Skeletal muscle tissue (tissue), 4 donors: ENCODE data around the gene ORAI2. TPM values are rescaled to one million over a fixed set of nuclear protein-coding genes. Genes with fewer than 3 reads are reported as not detected.
A peak's percentile ranks its signal among the peaks of the same experiment; 100 is the strongest.

Experiments
- H3K27ac ChIP-seq: one replicate; pipeline ENCODE4 v1.7.0; 2013; ENCODE audit warnings: mild to moderate bottlenecking, low read depth, low read length, inconsistent platforms
- H3K27me3 ChIP-seq, 3 donors: one replicate each; pipeline ENCODE4 v1.7.0; 2013; ENCODE audit warnings: low read length in 3 of 3; ENCODE audit not compliant: control insufficient read depth in 3 of 3, insufficient read depth in 3 of 3
- H3K36me3 ChIP-seq, 3 donors: one replicate each; pipeline ENCODE4 v1.7.0; 2013; ENCODE audit warnings: low read length in 3 of 3; ENCODE audit not compliant: control insufficient read depth in 3 of 3, insufficient read depth in 3 of 3
- H3K4me1 ChIP-seq, 3 donors: one replicate each; pipeline ENCODE4 v1.7.0; 2013; ENCODE audit warnings: low read length in 3 of 3, mild to moderate bottlenecking in 3 of 3; ENCODE audit not compliant: control insufficient read depth in 3 of 3, insufficient read depth in 3 of 3
- H3K4me3 ChIP-seq, 3 donors: one replicate each; pipeline ENCODE4 v1.7.0; 2013; ENCODE audit warnings: low read length in 3 of 3
- H3K9ac ChIP-seq, 3 donors: one replicate each; pipeline ENCODE4 v1.7.0; 2013; ENCODE audit warnings: low read length in 3 of 3, mild to moderate bottlenecking in 3 of 3, moderate library complexity in 2 of 3, low read depth in 1 of 3
- H3K9me3 ChIP-seq, 3 donors: one replicate each; pipeline ENCODE4 v1.7.0; 2013; ENCODE audit warnings: low read length in 3 of 3; ENCODE audit not compliant: control insufficient read depth in 3 of 3
- total RNA-seq: library from RNA; depleted of rRNA; stranded (reverse); fragments of >200 nt; gene quantifications from one replicate; pipeline ENCODE4 v1.2.3, GENCODE V29; 2014
- donor health status: Osteomylitis.

Gene ORAI2
- total RNA-seq, 1 donor from 2014 or later: 3.1 TPM

DNA sequence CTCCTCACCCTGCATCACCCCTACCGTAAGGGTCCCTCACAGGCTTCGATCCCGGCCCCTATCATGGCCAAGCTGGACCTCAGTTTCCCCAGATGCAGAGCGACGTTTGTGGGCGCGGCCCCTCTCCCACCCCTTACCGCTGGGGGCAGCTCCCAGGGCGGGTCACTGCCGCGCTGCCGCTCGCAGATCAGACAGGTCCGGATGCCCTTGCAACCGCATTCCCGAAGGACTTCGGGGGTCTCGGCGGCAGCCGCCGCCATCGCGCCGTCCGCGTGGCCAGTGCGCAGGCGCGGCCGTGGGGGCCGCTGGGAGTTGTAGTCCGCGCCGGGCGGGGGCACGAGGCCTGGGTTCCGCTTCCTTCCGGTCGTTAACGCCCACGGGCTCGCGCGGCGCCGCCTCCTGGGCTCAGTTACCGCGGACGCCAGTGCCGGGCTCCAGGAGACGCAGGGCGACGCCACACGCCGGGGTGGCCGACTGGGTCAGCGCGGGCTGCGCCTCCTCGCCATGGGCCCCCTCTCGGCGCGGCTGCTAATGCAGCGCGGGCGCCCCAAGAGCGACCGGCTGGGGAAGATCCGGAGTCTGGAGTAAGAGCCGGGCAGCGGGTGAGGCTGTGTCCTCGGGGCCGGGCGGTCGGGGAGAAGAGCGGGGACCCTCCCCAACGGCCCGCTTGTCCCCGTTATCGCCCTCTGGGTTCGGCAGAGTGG lies 31.4 kb downstream of the ORAI2 start, which contains the start of the genes ALKBH4 and LRWD1:
ALKBH4 (minus strand) TSS at position 287 of the 704 bp plus-strand sequence; CDS start at position 260, 27 bp downstream.
LRWD1 (plus strand) TSS at position 408 of the 704 bp plus-strand sequence; CDS start at position 505, 97 bp downstream.
- H3K27ac ChIP-seq: peak within 1 kb of the TSS; percentile 64
- H3K27me3 ChIP-seq: no peaks in the 10 kb centered on the region
- peaks cover 15 to 26% (median 20%) of the 10 kb centered on the region in 3 donors for H3K4me1 ChIP-seq
- no peaks in the 10 kb centered on the region for H3K9me3 ChIP-seq
- H3K4me3 ChIP-seq: peak within 1 kb of the TSS; percentile 98 to 100 (median 99)
- peak within 1 kb of the TSS; percentile 96 to 99 (median 99) for H3K9ac ChIP-seq
- H3K36me3 ChIP-seq: peaks cover 0 to 7% (median 3%) of the 10 kb centered on the region in 3 donors

DNA sequence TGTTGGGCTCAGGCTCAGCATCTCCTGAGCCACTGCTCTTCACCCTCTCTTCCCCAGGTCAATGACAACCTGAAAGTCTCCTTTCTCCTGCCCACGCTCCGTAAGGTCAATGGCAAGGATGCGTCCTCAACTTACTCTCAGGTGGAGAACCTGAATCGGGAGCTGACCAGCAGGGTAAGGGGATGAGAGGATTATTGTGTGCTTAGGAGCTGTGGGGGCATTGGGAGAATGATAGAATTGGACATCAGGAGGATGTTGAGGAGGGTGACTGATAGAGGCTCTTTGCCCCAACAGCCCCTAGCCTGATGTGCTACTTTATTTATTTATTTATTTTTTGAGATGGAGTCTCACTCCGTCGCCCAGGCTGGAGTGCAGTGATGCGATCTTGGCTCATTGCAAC lies 32.7 kb downstream of the ORAI2 start:
- H3K36me3 ChIP-seq: peaks cover 0 to 7% (median 3%) of the 10 kb centered on the region in 3 donors
- peaks cover 20 to 32% (median 21%) of the 10 kb centered on the region in 3 donors for H3K4me1 ChIP-seq
- peak overlapping the region in 2 of 3 donors; percentile 98 to 99 for H3K4me3 ChIP-seq
- H3K9me3 ChIP-seq: no peaks in the 10 kb centered on the region
- no peaks in the 10 kb centered on the region for H3K27me3 ChIP-seq
- H3K9ac ChIP-seq: peak overlapping the region in 2 of 3 donors; percentile 61 to 96
- no peak overlapping the region for H3K27ac ChIP-seq

DNA sequence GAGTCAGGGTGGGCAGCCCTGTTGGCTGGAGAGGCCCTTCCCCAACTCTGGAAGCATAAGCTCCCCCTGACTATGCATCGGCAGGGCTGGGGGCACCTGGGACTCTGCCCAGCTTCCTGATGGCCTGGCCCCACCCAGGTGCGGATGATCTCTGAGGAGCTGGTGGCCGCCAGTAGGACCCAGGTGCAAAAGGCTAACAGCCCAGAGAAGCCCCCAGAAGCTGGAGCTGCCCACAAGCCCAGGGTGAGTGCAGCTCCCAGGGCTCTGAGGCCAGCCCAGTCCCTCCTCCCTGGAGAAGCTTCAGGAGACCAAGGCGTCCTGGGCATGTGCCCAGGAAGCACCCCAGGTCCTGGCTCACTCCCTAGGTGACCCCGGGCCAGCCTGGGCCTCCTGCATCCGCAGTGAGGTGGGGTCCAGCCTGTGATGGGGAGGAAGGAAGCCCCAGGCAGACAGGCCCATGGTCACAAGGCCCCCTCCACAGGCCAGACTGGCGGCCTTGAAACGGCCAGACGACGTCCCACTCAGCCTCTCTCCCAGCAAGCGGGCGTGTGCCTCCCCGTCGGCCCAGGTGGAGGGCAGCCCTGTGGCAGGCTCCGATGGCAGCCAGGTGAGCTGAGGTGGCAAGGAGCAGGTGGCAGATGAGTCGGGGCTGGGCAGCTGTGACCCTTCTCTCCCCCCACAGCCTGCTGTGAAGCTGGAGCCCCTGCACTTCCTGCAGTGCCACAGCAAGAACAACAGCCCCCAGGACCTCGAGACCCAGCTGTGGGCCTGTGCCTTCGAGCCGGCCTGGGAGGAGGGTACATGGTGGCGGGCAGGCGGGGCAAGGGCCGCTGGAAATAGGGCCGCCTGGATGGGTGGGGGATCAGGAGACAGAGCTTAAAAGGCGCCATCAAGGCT lies 34.5 kb downstream of the ORAI2 start:
- Histone ChIP-seq H3K36me3 (peaks cover 9 to 14% (median 10%) of the 10 kb centered on the region in 3 donors), H3K9ac (no peak overlapping the region), H3K27me3 (no peaks in the 10 kb centered on the region), H3K9me3 (no peaks in the 10 kb centered on the region), H3K4me1 (peaks cover 19 to 32% (median 21%) of the 10 kb centered on the region in 3 donors), H3K4me3 (no peak overlapping the region), H3K27ac (no peak overlapping the region)

DNA sequence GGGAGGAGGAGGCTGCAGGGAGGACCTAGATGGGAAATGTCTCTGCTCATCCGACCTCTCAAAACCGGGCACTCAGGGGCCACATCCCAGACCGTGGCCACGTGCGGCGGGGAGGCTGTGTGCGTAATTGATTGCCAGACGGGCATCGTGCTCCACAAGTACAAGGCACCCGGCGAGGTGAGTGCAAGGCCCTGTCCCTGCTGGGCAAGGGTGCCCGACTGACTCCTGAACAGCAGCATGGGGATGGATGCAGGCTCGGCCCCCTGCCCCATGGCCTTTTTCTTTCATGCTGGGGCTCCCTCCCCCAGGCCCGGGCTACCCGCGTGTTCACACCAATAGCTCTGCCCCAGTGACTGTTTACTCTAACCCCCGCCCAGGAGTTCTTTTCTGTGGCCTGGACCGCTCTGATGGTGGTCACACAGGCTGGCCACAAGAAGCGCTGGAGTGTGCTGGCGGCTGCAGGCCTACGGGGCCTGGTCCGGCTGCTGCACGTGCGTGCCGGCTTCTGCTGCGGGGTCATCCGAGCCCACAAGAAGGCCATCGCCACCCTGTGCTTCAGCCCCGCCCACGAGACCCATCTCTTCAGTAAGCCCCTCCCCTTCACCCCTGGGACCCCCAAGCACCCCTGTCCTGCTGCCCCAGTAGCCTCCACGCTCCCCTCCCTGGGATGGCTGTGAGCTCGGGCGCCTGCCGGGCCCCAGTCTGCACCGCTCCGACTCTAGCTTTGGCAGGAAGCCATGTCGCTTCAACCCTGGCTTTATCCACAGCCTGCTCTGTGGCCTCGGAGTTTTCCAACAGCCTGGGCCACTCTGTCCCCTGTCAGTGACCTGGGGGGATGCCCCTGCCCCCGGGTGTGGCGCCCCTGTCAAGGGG lies 35.3 kb downstream of the ORAI2 start:
- H3K36me3 ChIP-seq: peaks cover 12 to 18% (median 14%) of the 10 kb centered on the region in 3 donors
- no peaks in the 10 kb centered on the region for H3K27me3 ChIP-seq
- peaks cover 14 to 32% (median 18%) of the 10 kb centered on the region in 3 donors for H3K4me1 ChIP-seq
- no peaks in the 10 kb centered on the region for H3K9me3 ChIP-seq
- H3K4me3 ChIP-seq: no peak overlapping the region
- no peak overlapping the region for H3K27ac ChIP-seq
- no peak overlapping the region for H3K9ac ChIP-seq

DNA sequence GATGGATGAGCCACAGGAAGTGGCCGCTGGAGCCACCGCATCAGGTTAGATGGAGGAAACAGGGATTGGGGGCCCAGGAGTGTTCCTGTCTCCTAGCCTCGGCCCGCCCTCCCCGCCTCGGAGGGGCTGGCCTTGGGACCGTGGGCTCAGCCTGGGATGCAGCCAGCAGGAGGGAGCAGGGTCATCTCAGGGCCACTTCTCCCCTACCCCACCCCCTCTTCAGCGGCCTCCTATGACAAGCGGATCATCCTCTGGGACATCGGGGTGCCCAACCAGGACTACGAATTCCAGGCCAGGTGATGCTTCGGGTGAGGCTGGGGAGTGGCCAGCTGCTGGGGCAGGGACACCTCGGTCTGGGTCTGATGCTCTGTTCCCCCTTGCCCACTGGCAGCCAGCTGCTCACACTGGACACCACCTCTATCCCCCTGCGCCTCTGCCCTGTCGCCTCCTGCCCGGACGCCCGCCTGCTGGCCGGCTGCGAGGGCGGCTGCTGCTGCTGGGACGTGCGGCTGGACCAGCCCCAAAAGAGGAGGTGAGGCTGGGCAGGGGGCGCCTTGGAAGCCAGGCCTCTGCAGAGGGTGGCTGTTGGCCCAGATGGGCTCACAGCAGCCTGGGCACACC lies 36.1 kb downstream of the ORAI2 start:
- Histone ChIP-seq H3K27me3 (no peaks in the 10 kb centered on the region), H3K4me3 (no peak overlapping the region), H3K4me1 (peaks cover 7 to 26% (median 13%) of the 10 kb centered on the region in 3 donors), H3K27ac (no peak overlapping the region), H3K9ac (no peak overlapping the region), H3K9me3 (no peaks in the 10 kb centered on the region), H3K36me3 (peaks cover 12 to 18% (median 14%) of the 10 kb centered on the region in 3 donors)

DNA sequence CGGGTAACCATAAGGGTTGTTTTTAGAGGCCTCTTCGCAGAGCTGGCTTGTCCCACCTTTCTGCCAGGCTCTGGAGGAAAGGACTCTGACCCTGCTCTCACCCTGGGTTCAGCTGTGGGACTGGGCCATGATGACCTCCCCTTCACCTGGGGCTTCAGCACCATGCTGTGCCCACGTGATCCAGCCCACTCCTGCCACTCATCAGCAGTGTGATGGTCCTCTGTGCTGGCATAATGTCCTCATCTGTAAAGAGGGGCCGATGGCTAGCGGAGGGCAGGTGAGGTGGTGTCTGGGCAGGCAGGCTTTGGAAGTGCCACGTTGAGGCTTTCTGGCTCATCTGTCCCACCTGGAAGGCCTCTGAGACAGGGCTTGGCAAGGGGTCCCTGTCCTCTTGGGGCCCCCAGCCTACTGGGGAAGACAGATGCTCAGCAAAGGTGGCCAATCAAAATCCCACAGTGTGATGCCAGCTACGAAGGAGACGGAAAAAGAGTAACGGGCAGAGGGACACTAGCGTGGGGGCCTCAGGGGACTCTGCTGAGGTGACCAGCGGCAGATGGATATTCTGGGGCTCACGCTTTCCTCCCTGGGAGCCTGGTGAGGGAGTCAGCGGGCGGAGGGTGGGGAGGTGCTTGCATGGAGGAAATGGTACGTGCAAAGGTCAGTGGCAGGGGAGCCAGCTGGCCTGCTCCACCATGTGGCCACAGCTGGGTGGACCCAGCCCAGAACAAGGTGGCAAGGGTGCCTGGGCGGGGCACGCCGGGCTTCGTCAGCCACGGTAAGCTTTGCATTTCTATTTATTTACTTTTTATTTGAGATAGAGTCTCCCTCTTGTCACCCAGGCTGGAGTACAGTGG lies 36.8 kb downstream of the ORAI2 start:
- peaks cover 6 to 22% (median 13%) of the 10 kb centered on the region in 3 donors for H3K4me1 ChIP-seq
- H3K36me3 ChIP-seq: peaks cover 12 to 18% (median 14%) of the 10 kb centered on the region in 3 donors
- no peaks in the 10 kb centered on the region for H3K9me3 ChIP-seq
- no peaks in the 10 kb centered on the region for H3K27me3 ChIP-seq
- no peak overlapping the region for H3K27ac ChIP-seq
- H3K9ac ChIP-seq: peak overlapping the region in 1 of 3 donors; percentile 33
- no peak overlapping the region for H3K4me3 ChIP-seq

DNA sequence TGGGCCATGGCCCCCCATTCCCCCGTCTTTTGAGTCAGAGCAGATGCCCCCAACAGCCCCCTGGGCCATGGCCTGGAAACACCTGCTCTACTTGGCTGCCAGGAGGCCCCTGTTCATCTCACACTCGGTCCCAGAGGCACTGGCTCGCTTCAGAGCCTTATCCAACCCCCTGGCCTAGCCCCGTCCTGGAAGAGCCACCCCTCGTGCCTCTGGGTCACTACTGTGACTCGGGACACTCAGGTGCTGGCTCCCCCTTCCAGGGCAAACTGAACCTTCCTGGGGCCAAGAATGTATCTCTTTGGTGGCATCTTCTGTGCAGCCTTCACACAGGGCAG lies 38.4 kb downstream of the ORAI2 start:
- Histone ChIP-seq H3K9ac (no peak overlapping the region), H3K4me1 (peaks cover 0 to 13% (median 5%) of the 10 kb centered on the region in 3 donors), H3K27me3 (no peaks in the 10 kb centered on the region), H3K36me3 (peaks cover 12 to 18% (median 14%) of the 10 kb centered on the region in 3 donors), H3K9me3 (no peaks in the 10 kb centered on the region), H3K27ac (no peak overlapping the region), H3K4me3 (no peak overlapping the region)

DNA sequence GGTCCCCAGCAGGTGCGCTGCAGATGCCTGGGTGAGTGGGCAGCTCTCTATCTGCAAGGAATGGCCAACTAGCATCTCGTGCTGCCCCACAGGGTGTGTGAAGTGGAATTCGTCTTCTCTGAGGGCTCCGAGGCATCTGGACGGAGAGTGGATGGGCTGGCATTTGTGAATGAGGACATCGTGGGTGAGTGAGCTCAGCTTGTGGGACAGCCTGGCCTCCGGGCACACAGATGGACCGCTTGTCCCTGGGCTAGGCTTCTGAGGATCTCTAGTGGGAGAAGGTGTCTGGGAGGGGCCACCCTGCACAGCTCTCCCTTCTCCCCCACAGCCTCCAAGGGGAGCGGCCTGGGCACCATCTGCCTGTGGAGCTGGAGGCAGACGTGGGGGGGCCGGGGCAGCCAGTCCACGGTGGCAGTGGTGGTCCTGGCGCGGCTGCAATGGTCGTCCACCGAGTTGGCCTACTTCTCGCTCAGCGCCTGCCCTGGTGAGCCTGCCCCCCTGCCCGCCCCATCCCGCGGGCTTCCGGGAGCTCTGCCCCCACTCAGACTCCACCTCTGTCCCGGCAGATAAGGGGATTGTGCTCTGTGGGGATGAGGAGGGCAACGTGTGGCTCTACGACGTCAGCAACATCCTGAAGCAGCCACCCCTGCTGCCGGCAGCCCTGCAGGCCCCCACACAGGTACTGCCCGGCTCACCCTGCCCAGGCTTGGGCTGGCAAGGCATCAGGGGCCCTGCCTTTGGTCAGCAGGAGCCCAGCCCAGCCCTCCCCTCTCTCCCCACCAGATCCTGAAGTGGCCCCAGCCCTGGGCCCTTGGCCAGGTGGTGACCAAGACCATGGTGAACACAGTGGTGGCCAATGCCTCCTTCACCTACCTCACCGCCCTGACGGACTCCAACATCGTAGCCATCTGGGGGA lies 39.0 kb downstream of the ORAI2 start:
- H3K4me3 ChIP-seq: no peak overlapping the region
- H3K9ac ChIP-seq: no peak overlapping the region
- H3K36me3 ChIP-seq: peaks cover 12 to 18% (median 12%) of the 10 kb centered on the region in 3 donors
- peaks cover 0 to 13% (median 5%) of the 10 kb centered on the region in 3 donors for H3K4me1 ChIP-seq
- no peaks in the 10 kb centered on the region for H3K9me3 ChIP-seq
- no peak overlapping the region for H3K27ac ChIP-seq
- H3K27me3 ChIP-seq: no peaks in the 10 kb centered on the region
